AG04449 (cell line): Measurements from ENCODE around the gene AAMDC.
"Not testable (repeated sequence)": the region's sequence is repeated elsewhere in the genome, so short reads cannot be mapped to it uniquely, and the experiment has no call there.

Source experiments
- CTCF ChIA-PET: fragments of 350-600 bp; formaldehyde crosslinking; extraction: SDS; loops from one replicate; lab custom pipeline; 2021; ENCODE audit warnings: antibody characterized with exemption; lab: Yijun Ruan, JAX
- POLR2A ChIA-PET: fragments of 400-600, 350-600 bp; formaldehyde crosslinking; extraction: SDS; loops from one replicate; lab custom pipeline; 2020; ENCODE audit warnings: antibody characterized with exemption, inconsistent platforms; lab: Yijun Ruan, JAX
- DNase-seq: peaks from one replicate; pipeline ENCODE4 v3.0.0-alpha.2; 2010; ENCODE audit warnings: low read depth, low spot score
- H3K4me3 ChIP-seq: 2 replicates; pipeline ENCODE4 v1.5.1; 2011; ENCODE audit warnings: low read depth, mild to moderate bottlenecking, control low read depth, low read length
- CTCF ChIP-seq: IDR thresholded peaks from one replicate; pipeline ENCODE4 v1.5.1; 2011; ENCODE audit warnings: mild to moderate bottlenecking, moderate library complexity, low read length, control low read depth, inconsistent platforms; ENCODE audit not compliant: insufficient read depth; ENCODE audit errors: missing control alignments

The AAMDC gene

GRCh38 chr11:77886401-77886800, 65.5 kb downstream of the AAMDC start:
- CTCF ChIA-PET, result no interaction called here
- POLR2A ChIA-PET, result no interaction called here
- no peak for TF ChIP-seq CTCF
- no peak for DNase-seq
- no peak overlapping the region for H3K4me3 ChIP-seq

- DNase-seq, CTCF ChIA-PET, POLR2A ChIA-PET: not testable (repeated sequence)
These were observed 68.1 kb downstream of the AAMDC start for GRCh38 chr11:77889045-77889444.

GRCh38 chr11:77890100-77890614, 69.2 kb downstream of the AAMDC start:
- DNase-seq, CTCF ChIA-PET, H3K4me3 ChIP-seq, POLR2A ChIA-PET: not testable (repeated sequence)

More at GRCh38 chr11:77889045-77889444, 68.1 kb downstream of the AAMDC start:
- H3K4me3 ChIP-seq, result not testable (repeated sequence)

- not testable (repeated sequence) for DNase-seq
These were observed 69.7 kb downstream of the AAMDC start for GRCh38 chr11:77890619-77891056.

GRCh38 chr11:77891256-77891655, 70.3 kb downstream of the AAMDC start:
- DNase-seq, H3K4me3 ChIP-seq, POLR2A ChIA-PET, CTCF ChIA-PET: not testable (repeated sequence)

More at GRCh38 chr11:77890619-77891056, 69.7 kb downstream of the AAMDC start:
- H3K4me3 ChIP-seq, POLR2A ChIA-PET, CTCF ChIA-PET: not testable (repeated sequence)

GRCh38 chr11:77891703-77892102, 70.8 kb downstream of the AAMDC start:
- H3K4me3 ChIP-seq, CTCF ChIA-PET, POLR2A ChIA-PET, DNase-seq: not testable (repeated sequence)

- DNase-seq, H3K4me3 ChIP-seq, CTCF ChIA-PET: not testable (repeated sequence)
- POLR2A ChIA-PET, result interaction anchor here (0.6 kb wide), 1 partner anchor 27 kb away, joined by 3 read pairs; no protein-coding TSS in a partner anchor
These were observed 74.0 kb downstream of the AAMDC start for GRCh38 chr11:77894949-77895348.

- DNase-seq, result no peak
- H3K4me3 ChIP-seq, result no peak overlapping the region
- TF ChIP-seq CTCF, result no peak
- CTCF ChIA-PET, result no interaction called here
- POLR2A ChIA-PET, result no interaction called here
These were observed 87.9 kb downstream of the AAMDC start for GRCh38 chr11:77908835-77909234.

GRCh38 chr11:77909277-77909676, 88.3 kb downstream of the AAMDC start:
- TF ChIP-seq CTCF, result no peak
- CTCF ChIA-PET, result no interaction called here
- POLR2A ChIA-PET, result no interaction called here
- no peak overlapping the region for H3K4me3 ChIP-seq
- DNase-seq, result no peak

GRCh38 chr11:77910828-77911227, 89.9 kb downstream of the AAMDC start:
- peak; percentile 40 for DNase-seq
- POLR2A ChIA-PET, result not testable (repeated sequence)

GRCh38 chr11:77913608-77914306, 92.8 kb downstream of the AAMDC start:
- H3K4me3 ChIP-seq, POLR2A ChIA-PET, CTCF ChIA-PET, DNase-seq: not testable (repeated sequence)

More at GRCh38 chr11:77910828-77911227, 89.9 kb downstream of the AAMDC start:
- CTCF ChIA-PET, H3K4me3 ChIP-seq: not testable (repeated sequence)

- DNase-seq, result peak; percentile 37
- POLR2A ChIA-PET, CTCF ChIA-PET: not testable (repeated sequence)
These were observed 93.4 kb downstream of the AAMDC start for GRCh38 chr11:77914307-77914791.

GRCh38 chr11:77917713-77918112, 96.8 kb downstream of the AAMDC start:
- CTCF ChIA-PET, H3K4me3 ChIP-seq, DNase-seq, POLR2A ChIA-PET: not testable (repeated sequence)

More at GRCh38 chr11:77914307-77914791, 93.4 kb downstream of the AAMDC start:
- H3K4me3 ChIP-seq, result not testable (repeated sequence)
